Measurements from ENCODE around the gene RBM8A.

RBM8A gene

GRCh38 chr1:145958734-145959133, 31.4 kb upstream of the RBM8A start:
- Histone ChIP-seq H3K4me2 (ENCODE audit: low read length) (peak overlapping the region; percentile 98), H3K9me2 (replicated peaks; ENCODE audit: control insufficient read depth, low read length) (no peaks in the 10 kb centered on the region), H3K4me3 (ENCODE audit: low read length) (peak overlapping the region; percentile 87), H3K36me3 (ENCODE audit: control insufficient read depth, low read length) (peaks cover 17% of the 10 kb centered on the region; the same call in 1 of the 2 replicates), H3K27me3 (ENCODE audit: control insufficient read depth, low read length) (no peaks in the 10 kb centered on the region), H4K20me1 (ENCODE audit: control insufficient read depth, insufficient read depth, low read depth, low read length) (no peaks in the 10 kb centered on the region), H3F3A (ENCODE audit: control insufficient read depth, insufficient read depth) (peaks cover 28% of the 10 kb centered on the region), H3K27ac (ENCODE audit: low read depth, low read length) (peak overlapping the region; percentile 51), H3K79me2 (ENCODE audit: control insufficient read depth, low read length) (peaks cover 46% of the 10 kb centered on the region), H3K4me1 (ENCODE audit: control insufficient read depth, low read length) (peaks cover 82% of the 10 kb centered on the region), H3K9me3 (ENCODE audit: control insufficient read depth, insufficient read depth, low read length) (no peaks in the 10 kb centered on the region)
- TF ChIP-seq CTCF (IDR thresholded peaks at IDR 0.05; ENCODE audit: low read depth, low read length, poor library complexity, severe bottlenecking) = no peak
- no peak for TF ChIP-seq EZH2phosphoT487 (IDR thresholded peaks at IDR 0.05; ENCODE audit: borderline replicate concordance, low read length)

DNA sequence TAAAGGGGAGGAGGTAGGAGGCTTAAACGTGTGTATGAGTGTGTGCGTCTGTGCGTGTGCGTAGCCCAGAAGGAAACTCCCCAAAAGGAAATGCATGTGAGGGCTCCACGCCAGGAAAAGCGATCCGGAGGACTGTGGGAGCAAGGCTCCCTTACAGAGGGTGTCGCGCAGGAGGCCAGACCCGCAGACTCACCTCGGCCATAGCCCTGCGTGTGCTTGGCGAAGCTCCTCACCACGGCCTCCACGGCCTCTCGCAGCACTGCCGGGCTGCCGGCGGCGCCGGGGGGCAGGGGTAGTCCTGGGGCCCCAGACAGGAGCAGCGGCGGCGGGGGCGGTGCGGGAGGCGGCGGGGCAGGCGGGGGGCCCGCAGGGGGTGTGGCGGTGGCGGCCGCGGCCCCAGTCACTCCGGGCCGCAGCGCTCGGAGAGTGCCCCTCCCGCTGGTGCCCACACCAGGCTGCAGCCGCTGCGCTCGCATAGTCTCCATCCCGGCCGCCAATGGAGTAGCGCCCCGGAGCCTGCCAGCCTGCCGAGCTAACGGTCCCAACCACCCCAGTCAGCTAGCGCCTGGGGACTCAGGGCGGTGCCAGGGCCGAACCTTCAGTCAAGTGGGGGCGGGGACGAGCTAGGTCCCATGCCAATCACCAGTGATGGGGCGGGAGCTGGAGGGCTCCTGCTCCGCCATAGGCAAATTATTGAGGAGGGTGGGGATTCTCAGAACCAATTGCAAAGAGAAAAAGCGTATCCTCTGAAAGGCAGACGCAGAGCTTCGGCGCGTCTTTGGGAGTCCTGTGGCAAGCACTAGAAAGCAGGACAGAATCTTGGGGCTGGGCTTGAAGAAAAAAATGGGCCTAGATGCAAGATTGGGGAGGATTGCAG, 30.4 kb upstream of the RBM8A start, which contains the start of gene LIX1L:
Gene LIX1L, minus strand, starts transcription at position 575 of the 877 bp plus-strand sequence. Its CDS starts 90 bp downstream, at position 485.
- peak within 1 kb of the TSS; percentile 98 for H3K4me2 ChIP-seq (ENCODE audit: low read length)
- H3K27me3 ChIP-seq (ENCODE audit: control insufficient read depth, low read length) = no peaks in the 10 kb centered on the region
- H3K79me2 ChIP-seq (ENCODE audit: control insufficient read depth, low read length) = peaks cover 51% of the 10 kb centered on the region

GRCh38 chr1:145956781-145957442, 29.6 kb upstream of the RBM8A start:
- no peaks in the 10 kb centered on the region for H3K27me3 ChIP-seq (ENCODE audit: control insufficient read depth, low read length)
- H3K36me3 ChIP-seq (ENCODE audit: control insufficient read depth, low read length) = peaks cover 21% of the 10 kb centered on the region
- no peak for TF ChIP-seq CTCF (IDR thresholded peaks at IDR 0.05; ENCODE audit: low read depth, low read length, poor library complexity, severe bottlenecking)
- TF ChIP-seq EZH2phosphoT487 (IDR thresholded peaks at IDR 0.05; ENCODE audit: borderline replicate concordance, low read length) = no peak
- H3K4me2 ChIP-seq (ENCODE audit: low read length) = peak overlapping the region; percentile 98
- H3K9me2 ChIP-seq (replicated peaks; ENCODE audit: control insufficient read depth, low read length) = no peaks in the 10 kb centered on the region
- peak overlapping the region; percentile 51 for H3K27ac ChIP-seq (ENCODE audit: low read depth, low read length)
- peaks cover 20% of the 10 kb centered on the region for H3F3A ChIP-seq (ENCODE audit: control insufficient read depth, insufficient read depth)
- peaks cover 66% of the 10 kb centered on the region for H3K4me1 ChIP-seq (ENCODE audit: control insufficient read depth, low read length)
- no peaks in the 10 kb centered on the region for H4K20me1 ChIP-seq (ENCODE audit: control insufficient read depth, insufficient read depth, low read depth, low read length)
- H3K79me2 ChIP-seq (ENCODE audit: control insufficient read depth, low read length) = peaks cover 52% of the 10 kb centered on the region
- H3K9me3 ChIP-seq (ENCODE audit: control insufficient read depth, insufficient read depth, low read length) = no peaks in the 10 kb centered on the region
- peak overlapping the region; percentile 87 for H3K4me3 ChIP-seq (ENCODE audit: low read length)

More for the DNA sequence above, 30.4 kb upstream of the RBM8A start, which contains the start of gene LIX1L:
- TF ChIP-seq EZH2phosphoT487 (IDR thresholded peaks at IDR 0.05; ENCODE audit: borderline replicate concordance, low read length) (no peak), CTCF (IDR thresholded peaks at IDR 0.05; ENCODE audit: low read depth, low read length, poor library complexity, severe bottlenecking) (no peak)
- no peaks in the 10 kb centered on the region for H3K9me3 ChIP-seq (ENCODE audit: control insufficient read depth, insufficient read depth, low read length)
- peaks cover 21% of the 10 kb centered on the region for H3K36me3 ChIP-seq (ENCODE audit: control insufficient read depth, low read length)
- peak within 1 kb of the TSS; percentile 51 for H3K27ac ChIP-seq (ENCODE audit: low read depth, low read length)
- no peaks in the 10 kb centered on the region for H4K20me1 ChIP-seq (ENCODE audit: control insufficient read depth, insufficient read depth, low read depth, low read length)
- peak within 1 kb of the TSS; percentile 87 for H3K4me3 ChIP-seq (ENCODE audit: low read length)
- peaks cover 71% of the 10 kb centered on the region for H3K4me1 ChIP-seq (ENCODE audit: control insufficient read depth, low read length)
- no peaks in the 10 kb centered on the region for H3K9me2 ChIP-seq (replicated peaks; ENCODE audit: control insufficient read depth, low read length)
- peaks cover 20% of the 10 kb centered on the region for H3F3A ChIP-seq (ENCODE audit: control insufficient read depth, insufficient read depth)
